HG03103 (cell line): ENCODE data around the gene FGA.
A peak's percentile ranks its signal among the peaks of the same experiment; 100 is the strongest.

Experiments
- ATAC-seq: cut with Tn5 transposase; IDR thresholded peaks from one replicate; pipeline ENCODE4 v1.9.1; 2021; ENCODE audit warnings: low read depth; ENCODE audit not compliant: unreplicated experiment

FGA gene

GRCh38 chr4:154583677-154584076 lies 6.9 kb downstream of the FGA start:
- ATAC-seq = no peak

GRCh38 chr4:154583230-154583629 lies 7.3 kb downstream of the FGA start:
- ATAC-seq = no peak

GRCh38 chr4:154582723-154583122 lies 7.8 kb downstream of the FGA start:
- ATAC-seq = no peak

- no peak for ATAC-seq
Measured at GRCh38 chr4:154579927-154580326, 10.6 kb downstream of the FGA start.

GRCh38 chr4:154578919-154579318 lies 11.6 kb downstream of the FGA start:
- ATAC-seq = no peak

- no peak for ATAC-seq
Measured at GRCh38 chr4:154577324-154577723, 13.2 kb downstream of the FGA start.

GRCh38 chr4:154574311-154574710 lies 16.2 kb downstream of the FGA start:
- ATAC-seq = no peak

- ATAC-seq = no peak
Measured at GRCh38 chr4:154573190-154573870, 17.2 kb downstream of the FGA start.

- ATAC-seq = no peak
Measured at GRCh38 chr4:154569584-154569983, 21.0 kb downstream of the FGA start.

GRCh38 chr4:154569028-154569427 lies 21.5 kb downstream of the FGA start:
- ATAC-seq = no peak

GRCh38 chr4:154566639-154567204 lies 23.8 kb downstream of the FGA start:
- no peak for ATAC-seq

GRCh38 chr4:154565704-154566103 lies 24.8 kb downstream of the FGA start:
- ATAC-seq = no peak

GRCh38 chr4:154564311-154564710 lies 26.2 kb downstream of the FGA start:
- ATAC-seq = no peak

GRCh38 chr4:154562697-154563254 lies 27.8 kb downstream of the FGA start, which contains the start of gene FGB:
Gene FGB (plus strand): TSS chr4:154563011. CDS start chr4:154563019, 8 bp downstream.
- no peak for ATAC-seq

- ATAC-seq = no peak
Measured at GRCh38 chr4:154560824-154561231, 29.7 kb downstream of the FGA start.

GRCh38 chr4:154560419-154560801 lies 30.1 kb downstream of the FGA start:
- ATAC-seq = no peak

- ATAC-seq = peak; percentile 68
Measured at GRCh38 chr4:154559494-154560418, 30.8 kb downstream of the FGA start.

- peak; percentile 18 for ATAC-seq
Measured at GRCh38 chr4:154559141-154559493, 31.4 kb downstream of the FGA start.

GRCh38 chr4:154551872-154552686 lies 38.5 kb downstream of the FGA start:
- ATAC-seq = peak; percentile 47
